Fibroblast of the aortic adventitia (primary cell): ENCODE results near the gene TUT7. TPM values are rescaled to one million over a fixed set of nuclear protein-coding genes. Genes with fewer than 3 reads are reported as not detected.

Source experiments
- DNase-seq: peaks from one replicate; pipeline ENCODE4 v3.0.0-alpha.2; 2010; ENCODE audit warnings: low read depth
- H3K4me3 ChIP-seq: 2 replicates; pipeline ENCODE4 v1.5.1; 2011; ENCODE audit warnings: low read depth, mild to moderate bottlenecking, control low read depth, low read length, moderate library complexity
- total RNA-seq: library from RNA; depleted of rRNA; stranded (reverse); fragments of >200 nt; gene quantifications from 2 replicates; pipeline ENCODE4 v1.2.3, GENCODE V29; 2012; ENCODE audit warnings: low replicate concordance
- TF ChIP-seq, protein P1 (sequence below): IDR thresholded peaks from 2 replicates; pipeline ENCODE4 v1.5.1; 2011; ENCODE audit warnings: mild to moderate bottlenecking, low read length, control low read depth, inconsistent platforms; ENCODE audit not compliant: insufficient read depth

Gene TUT7
- total RNA-seq, 1 donor: 44.2 TPM

DNA sequence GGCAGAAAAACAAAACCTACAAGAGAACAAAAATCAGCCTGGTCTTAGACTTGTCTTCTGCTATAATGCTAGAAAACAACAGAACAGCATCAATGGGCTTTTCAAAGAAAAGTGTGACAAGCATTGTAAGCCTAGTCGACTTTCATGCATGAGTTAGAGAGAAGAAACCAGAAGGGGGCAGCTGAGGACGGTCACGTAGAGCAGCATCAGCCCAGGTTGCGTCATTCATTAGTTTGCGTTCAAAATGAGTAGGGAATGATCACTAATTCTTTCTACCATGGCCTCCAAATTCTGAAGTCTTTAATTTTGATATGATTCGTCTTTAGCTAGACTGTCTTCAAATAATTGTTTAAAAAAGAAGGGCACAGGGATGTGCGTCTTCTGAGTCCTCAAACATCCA, 67.2 kb downstream of the TUT7 start:
- H3K4me3 ChIP-seq: no peak overlapping the region
- TF ChIP-seq, protein P1, sequence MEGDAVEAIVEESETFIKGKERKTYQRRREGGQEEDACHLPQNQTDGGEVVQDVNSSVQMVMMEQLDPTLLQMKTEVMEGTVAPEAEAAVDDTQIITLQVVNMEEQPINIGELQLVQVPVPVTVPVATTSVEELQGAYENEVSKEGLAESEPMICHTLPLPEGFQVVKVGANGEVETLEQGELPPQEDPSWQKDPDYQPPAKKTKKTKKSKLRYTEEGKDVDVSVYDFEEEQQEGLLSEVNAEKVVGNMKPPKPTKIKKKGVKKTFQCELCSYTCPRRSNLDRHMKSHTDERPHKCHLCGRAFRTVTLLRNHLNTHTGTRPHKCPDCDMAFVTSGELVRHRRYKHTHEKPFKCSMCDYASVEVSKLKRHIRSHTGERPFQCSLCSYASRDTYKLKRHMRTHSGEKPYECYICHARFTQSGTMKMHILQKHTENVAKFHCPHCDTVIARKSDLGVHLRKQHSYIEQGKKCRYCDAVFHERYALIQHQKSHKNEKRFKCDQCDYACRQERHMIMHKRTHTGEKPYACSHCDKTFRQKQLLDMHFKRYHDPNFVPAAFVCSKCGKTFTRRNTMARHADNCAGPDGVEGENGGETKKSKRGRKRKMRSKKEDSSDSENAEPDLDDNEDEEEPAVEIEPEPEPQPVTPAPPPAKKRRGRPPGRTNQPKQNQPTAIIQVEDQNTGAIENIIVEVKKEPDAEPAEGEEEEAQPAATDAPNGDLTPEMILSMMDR: peak; percentile 38
- DNase-seq: peak; percentile 49

DNA sequence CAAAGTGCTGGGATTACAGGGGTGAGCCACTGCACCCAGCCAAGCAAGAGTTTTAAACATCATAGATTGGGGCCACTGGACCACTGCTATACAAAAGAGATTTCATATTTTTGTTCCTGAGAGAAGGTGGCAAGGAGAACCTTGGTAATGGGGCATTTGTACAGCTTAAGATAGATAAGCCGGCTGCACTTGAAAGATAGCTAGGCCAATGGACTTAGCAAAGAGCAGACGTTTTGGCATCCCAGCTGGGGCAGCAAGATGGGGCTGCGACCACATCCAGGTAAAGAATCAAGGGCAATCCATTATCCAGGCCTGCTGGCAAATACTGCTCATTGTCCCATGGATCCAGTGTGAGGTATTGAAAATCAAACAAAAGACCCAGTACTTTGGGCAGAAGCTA, 67.9 kb downstream of the TUT7 start:
- TF ChIP-seq, protein P1: no peak
- DNase-seq: no peak
- no peak overlapping the region for H3K4me3 ChIP-seq

DNA sequence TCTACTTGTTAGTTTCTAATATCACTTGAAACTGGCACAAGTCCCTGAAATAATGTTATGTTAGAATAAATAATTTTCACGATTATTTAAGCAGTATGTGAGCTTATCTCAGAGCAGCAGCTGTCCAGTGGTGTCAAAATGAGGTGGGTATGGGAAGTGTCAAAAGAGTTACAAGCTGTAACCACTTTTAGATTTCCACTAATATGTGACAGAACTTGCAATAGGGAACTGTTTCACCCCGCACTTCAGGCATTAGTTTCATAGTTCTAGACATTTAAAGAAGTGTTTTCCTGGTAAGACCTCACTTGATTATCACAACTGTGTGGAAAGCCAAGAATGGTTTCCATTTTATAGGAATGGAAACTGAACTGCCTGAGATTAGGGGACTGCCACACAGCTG, 68.9 kb downstream of the TUT7 start:
- no peak for DNase-seq
- TF ChIP-seq, protein P1: no peak
- no peak overlapping the region for H3K4me3 ChIP-seq

DNA sequence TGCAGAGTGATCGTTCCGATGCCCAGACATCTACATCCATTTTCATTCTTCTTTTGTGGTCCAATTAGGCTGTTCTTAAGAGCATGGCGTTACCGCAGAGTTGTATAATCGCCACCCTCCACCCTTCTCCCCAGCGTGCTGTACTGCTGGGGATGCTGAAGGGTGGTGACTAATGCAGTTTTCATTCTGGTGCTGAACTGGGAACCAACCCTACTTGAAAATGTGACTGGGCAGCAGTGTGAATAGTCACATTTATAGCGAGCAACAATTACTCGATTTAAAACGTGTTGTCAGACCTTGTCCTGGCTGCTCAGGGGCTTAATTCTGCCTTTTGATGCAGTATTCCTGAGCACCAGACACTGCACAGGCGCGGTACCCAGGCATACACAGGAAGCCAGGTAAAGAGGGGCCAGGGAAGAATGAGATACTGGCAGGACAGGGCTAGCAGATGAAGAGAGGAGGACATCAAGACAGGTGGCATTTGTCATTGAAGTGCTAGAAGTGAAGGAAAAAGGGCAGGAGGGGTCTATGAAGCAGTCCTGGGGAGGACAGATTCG, 71.2 kb downstream of the TUT7 start:
- TF ChIP-seq, protein P1: no peak
- peak overlapping the region; percentile 97 for H3K4me3 ChIP-seq
- DNase-seq: peak; percentile 90

DNA sequence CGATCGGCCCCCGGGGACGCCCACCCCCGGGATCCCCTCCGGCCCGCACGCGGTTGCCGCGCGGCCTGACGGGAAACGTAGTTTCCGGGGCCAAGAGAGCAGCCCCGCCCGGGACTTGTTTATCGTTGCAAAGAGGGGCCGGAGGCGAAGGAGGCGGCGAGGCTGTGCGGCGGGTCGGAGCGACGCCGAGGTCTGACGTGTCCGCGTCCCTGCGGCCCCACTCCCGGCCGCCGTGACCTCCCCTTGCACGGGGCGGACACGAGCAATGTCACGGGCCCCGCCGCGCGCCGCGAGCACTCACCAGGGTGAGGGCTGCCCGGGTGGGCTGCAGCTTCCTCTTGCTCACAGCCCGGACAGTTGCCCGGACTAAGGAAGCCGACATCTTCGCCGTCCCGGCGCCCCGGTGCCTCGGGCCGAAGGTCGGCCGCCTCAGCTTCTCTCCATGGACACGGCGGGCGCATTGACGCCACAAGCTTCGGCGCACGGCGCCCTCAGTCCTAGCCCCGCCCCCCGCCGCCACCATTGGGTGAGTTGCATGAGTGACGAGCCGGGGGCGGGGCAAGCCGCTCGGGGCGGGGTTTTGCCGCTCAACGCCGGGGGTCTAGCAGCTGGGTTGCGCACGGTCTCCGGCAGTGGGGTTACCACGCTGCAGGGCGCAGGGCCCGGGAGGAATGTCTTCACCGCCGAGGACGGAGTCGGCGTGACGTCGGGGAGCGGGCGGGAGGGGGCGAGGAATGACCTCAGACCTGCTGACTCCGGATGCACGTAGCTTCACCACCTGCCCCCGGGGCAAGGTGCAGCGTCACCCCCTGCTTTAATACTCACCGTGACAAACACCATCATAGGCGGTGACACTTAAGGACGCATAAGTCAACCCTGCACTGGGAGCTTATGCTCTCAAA, 71.9 kb downstream of the TUT7 start, which contains the start of gene ISCA1:
TSS of gene ISCA1 (minus strand) at position 462 of the 902 bp plus-strand sequence. CDS start at position 382, 80 bp downstream.
- TF ChIP-seq, protein P1: no peak
- peak within 1 kb of the TSS; percentile 97 for H3K4me3 ChIP-seq
- DNase-seq: peak; percentile 87

DNA sequence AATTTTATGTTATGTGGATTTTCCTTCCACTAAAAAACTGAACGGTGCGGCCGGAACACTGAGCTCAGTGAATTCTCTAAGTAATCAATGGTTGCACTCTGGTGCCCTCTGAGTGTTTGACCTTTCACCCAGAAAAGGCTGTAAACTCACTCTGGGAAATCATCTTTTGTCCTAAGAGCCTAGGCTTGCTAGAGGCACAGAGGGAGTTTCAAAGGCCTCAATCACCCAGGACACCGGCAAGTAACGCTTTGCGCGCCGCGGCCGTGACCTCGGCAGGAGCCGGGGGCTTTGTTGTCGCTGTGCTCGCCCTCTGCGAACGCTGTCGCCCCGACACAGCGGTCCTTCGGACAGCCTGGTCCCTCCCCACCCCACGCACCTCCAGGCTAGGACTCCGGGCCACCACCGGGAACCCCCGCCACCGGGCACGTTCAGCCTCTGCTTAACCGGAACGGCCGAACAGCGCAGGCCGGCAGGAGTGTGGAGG, 72.6 kb downstream of the TUT7 start:
- no peak for DNase-seq

More for the DNA sequence above, 72.6 kb downstream of the TUT7 start:
- H3K4me3 ChIP-seq: peak overlapping the region; percentile 97
- TF ChIP-seq, protein P1: no peak
